VCaP (cell line): ENCODE results near the gene OR4N2.
"Not testable (repeated sequence)": the region's sequence is repeated elsewhere in the genome, so short reads cannot be mapped to it uniquely, and the experiment has no call there.

Experiments used
- H3K27ac ChIP-seq: fragments of 450-650 bp; 2 replicates; pipeline ENCODE4 v1.5.1; 2017
- TF ChIP-seq, protein P1 (sequence below): fragments of 450-650 bp; conservative IDR thresholded peaks from 2 replicates; pipeline ENCODE4 v1.5.1; 2017; ENCODE audit warnings: mild to moderate bottlenecking, moderate library complexity

The OR4N2 gene

DNA sequence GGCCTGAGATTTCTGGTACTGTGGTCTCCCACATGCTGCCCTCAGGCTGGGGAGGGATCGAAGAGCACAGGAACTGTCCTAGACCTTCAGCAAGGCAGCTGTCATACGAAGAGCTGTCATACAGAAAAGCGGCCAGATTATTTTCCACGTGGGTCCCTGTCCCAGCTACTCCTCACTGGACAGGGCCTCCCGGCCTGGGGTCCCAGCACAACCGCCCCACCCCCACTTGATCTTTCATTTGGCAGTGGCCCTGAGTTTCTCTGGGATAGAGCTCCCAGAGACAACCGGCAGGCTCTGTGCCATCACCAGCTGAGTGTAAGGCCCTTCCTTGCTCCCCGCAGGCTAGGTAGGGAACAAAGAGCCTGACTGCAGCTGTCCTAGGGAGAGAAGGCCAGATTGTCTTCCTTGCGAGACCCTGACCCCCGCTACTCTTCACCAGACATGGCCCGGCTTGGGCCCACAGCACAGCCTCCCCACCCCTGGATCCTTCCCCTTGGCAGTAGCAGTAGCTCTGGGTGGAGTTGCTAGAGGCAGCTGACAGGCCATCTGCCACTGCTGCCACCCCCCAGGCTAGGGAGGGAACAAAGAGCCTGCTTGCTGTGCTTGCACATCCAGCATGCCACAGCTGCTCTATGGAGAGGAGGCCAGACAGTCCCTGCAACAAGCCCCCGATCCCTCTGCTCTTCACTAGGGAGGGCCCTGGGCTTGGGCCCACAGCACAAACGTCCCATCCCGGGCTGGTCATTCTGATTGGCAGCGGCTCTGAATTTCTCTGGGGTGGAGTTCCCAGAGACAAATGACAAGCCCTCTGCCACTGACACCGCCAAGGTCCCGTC lies 3.1 kb upstream of the OR4N2 start:
- no peak overlapping the region for H3K27ac ChIP-seq
- TF ChIP-seq, protein P1, sequence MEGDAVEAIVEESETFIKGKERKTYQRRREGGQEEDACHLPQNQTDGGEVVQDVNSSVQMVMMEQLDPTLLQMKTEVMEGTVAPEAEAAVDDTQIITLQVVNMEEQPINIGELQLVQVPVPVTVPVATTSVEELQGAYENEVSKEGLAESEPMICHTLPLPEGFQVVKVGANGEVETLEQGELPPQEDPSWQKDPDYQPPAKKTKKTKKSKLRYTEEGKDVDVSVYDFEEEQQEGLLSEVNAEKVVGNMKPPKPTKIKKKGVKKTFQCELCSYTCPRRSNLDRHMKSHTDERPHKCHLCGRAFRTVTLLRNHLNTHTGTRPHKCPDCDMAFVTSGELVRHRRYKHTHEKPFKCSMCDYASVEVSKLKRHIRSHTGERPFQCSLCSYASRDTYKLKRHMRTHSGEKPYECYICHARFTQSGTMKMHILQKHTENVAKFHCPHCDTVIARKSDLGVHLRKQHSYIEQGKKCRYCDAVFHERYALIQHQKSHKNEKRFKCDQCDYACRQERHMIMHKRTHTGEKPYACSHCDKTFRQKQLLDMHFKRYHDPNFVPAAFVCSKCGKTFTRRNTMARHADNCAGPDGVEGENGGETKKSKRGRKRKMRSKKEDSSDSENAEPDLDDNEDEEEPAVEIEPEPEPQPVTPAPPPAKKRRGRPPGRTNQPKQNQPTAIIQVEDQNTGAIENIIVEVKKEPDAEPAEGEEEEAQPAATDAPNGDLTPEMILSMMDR: no peak

- TF ChIP-seq, protein P1: no peak
- no peak overlapping the region for H3K27ac ChIP-seq
Measured at GRCh38 chr14:19801118-19801464, 2.5 kb upstream of the OR4N2 start.

DNA sequence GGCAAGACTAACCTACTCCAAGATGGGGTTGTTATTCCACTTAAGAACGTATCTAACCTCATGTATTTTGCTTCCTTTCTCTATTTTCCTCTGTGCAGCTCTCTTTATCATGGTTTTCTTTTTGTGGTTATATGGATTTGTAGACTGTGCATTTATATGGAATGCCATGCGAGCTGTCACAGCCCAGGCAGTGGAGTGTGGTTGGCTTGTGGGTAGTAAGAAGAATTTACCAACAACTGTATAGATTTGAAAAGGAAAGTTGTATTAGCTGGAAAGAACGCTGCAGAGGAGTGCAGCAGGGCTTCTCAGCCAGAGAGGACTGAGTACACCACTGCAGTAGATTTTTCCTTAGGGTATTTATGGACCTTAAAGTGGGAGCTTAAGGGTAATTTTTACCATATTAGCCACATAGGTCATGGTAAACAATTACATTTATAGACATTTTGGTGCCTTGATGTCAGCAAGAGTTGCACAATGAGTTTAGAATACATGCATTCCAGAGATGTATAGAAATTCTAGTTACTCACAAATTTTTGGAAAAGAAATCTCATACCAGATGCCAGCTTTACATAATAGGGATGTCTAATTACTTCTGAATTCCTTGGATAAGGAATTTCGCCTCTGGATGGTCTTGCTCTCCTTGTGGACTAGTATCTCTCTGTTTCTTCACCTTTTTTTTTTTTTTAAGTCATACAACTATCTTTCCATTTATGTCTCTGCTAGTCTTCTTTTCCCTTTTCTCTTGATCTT lies 9.8 kb downstream of the OR4N2 start:
- not testable (repeated sequence) for H3K27ac ChIP-seq

- H3K27ac ChIP-seq: not testable (repeated sequence)
Measured at GRCh38 chr14:19819879-19820278, 16.3 kb downstream of the OR4N2 start.

GRCh38 chr14:19821016-19821415 lies 17.4 kb downstream of the OR4N2 start:
- H3K27ac ChIP-seq: not testable (repeated sequence)

DNA sequence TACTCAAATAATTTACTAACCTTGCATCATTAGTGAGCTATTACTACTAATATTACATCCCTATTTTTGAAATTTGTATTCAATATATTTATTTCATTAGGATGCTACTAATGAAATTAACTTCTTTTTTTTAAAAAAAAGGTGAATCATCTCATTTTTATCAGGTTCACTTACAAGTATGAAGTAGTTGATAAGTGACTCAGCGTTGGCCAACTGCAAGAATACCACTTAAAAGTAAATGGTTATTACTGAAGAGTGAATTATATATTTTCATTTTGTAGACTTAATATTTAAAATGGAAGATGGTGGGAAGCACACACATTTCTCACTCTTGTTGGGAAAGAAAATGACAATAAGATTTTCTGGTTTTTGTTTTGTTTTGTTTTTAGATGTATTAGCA lies 19.6 kb downstream of the OR4N2 start:
- TF ChIP-seq, protein P1: no peak

DNA sequence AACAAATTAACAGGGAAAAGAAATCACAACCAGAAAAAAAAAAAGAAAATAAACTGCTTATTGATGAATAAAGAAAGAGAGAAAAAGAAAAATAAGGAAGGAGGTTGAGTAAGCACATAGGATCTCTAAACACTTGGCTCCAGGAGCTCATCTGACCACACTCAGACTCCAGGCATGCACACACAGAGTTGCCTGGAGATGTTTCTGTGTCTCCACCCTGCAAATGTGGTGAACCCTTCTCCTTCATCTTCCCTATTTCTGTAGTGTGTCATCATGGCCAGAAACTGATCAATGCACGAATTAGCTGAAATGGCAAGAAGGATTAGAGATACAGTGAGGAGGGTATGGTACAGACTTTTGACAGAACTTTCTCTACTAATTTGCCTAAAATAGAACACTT lies 20.2 kb downstream of the OR4N2 start:
- no peak overlapping the region for H3K27ac ChIP-seq
- TF ChIP-seq, protein P1: no peak

More for the DNA sequence above, 19.6 kb downstream of the OR4N2 start:
- H3K27ac ChIP-seq: no peak overlapping the region

DNA sequence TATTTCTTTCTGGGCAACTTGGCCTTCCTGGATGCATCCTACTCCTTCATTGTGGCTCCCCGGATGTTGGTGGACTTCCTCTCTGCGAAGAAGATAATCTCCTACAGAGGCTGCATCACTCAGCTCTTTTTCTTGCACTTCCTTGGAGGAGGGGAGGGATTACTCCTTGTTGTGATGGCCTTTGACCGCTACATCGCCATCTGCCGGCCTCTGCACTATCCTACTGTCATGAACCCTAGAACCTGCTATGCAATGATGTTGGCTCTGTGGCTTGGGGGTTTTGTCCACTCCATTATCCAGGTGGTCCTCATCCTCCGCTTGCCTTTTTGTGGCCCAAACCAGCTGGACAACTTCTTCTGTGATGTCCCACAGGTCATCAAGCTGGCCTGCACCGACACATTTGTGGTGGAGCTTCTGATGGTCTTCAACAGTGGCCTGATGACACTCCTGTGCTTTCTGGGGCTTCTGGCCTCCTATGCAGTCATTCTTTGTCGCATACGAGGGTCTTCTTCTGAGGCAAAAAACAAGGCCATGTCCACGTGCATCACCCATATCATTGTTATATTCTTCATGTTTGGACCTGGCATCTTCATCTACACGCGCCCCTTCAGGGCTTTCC lies 24.2 kb downstream of the OR4N2 start:
- not testable (repeated sequence) for H3K27ac ChIP-seq

DNA sequence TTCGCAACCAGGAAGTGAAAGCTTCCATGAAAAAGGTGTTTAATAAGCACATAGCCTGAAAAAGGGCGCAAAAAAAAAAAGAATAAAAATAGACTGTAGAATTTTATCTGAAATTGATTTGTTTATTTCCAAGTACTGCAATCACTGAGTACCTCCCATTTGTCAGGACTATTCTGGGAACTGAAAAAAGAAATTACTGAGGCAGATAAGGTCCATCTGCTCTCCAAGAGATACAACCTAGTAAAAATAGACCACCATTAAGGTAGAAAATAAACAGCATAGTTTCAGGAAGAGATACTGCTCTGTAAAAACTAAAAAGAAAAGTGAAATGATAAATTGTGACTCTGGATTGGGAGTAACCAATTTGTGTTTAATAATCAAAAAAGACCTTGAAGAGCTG lies 24.7 kb downstream of the OR4N2 start:
- no peak overlapping the region for H3K27ac ChIP-seq
- TF ChIP-seq, protein P1: no peak

- H3K27ac ChIP-seq: not testable (repeated sequence)
Measured at GRCh38 chr14:19834203-19834848, 30.8 kb downstream of the OR4N2 start.
